Adrenal gland (tissue), 12 donors: ENCODE results near the gene EPHA10. TPM values are rescaled to one million over a fixed set of nuclear protein-coding genes. Genes with fewer than 3 reads are reported as not detected.
A peak's percentile ranks its signal among the peaks of the same experiment; 100 is the strongest.

ENCODE experiments used
- DNase-seq, 7 donors: peaks; one replicate each; pipeline ENCODE4 v3.0.0-alpha.2; 2019 to 2020
- H3K27ac ChIP-seq, 5 donors: fragments of 200-600 bp; sonication (generic) in 4 of 5; 1 replicate in 3 of 5; 2 replicates in 2 of 5; pipeline versions ENCODE4 v1.5.1 to v1.8.0; 2016 to 2020; ENCODE audit warnings: mild to moderate bottlenecking in 1 of 5
- H3K27me3 ChIP-seq: fragments of 200-600 bp; 2 replicates; pipeline ENCODE4 v1.8.0; 2021
- H3K36me3 ChIP-seq, 2 donors: fragments of 200-600 bp; replicated peaks in 1 of 2; 1 replicate in 1 of 2; 2 replicates in 1 of 2; pipeline versions ENCODE4 v1.5.1 to v1.8.0; 2018 to 2022
- H3K4me1 ChIP-seq, 2 donors: fragments of 200-600 bp; replicated peaks in 1 of 2; 1 replicate in 1 of 2; 2 replicates in 1 of 2; pipeline versions ENCODE4 v1.5.1 to v1.8.0; 2018 to 2021
- H3K4me3 ChIP-seq, 4 donors: fragments of 200-600 bp; sonication (generic) in 3 of 4; one replicate each; pipeline ENCODE4 v1.5.1; 2016 to 2018
- H3K9me3 ChIP-seq, 3 donors: fragments of 200-600 bp; sonication (generic) in 1 of 3; replicated peaks in 1 of 3; 1 replicate in 2 of 3; 2 replicates in 1 of 3; pipeline versions ENCODE4 v1.5.1 to v1.8.0; 2016 to 2021
- CTCF ChIP-seq, 6 experiments: fragments of 450-650 bp in 4 of 6; fragments of 200-600 bp in 2 of 6; sonication (generic) in 1 of 6; IDR thresholded peaks; 1 replicate in 5 of 6; 2 replicates in 1 of 6; pipeline versions ENCODE4 v1.5.1 to v1.8.0; 2016 to 2021; ENCODE audit warnings: antibody characterized with exemption in 6 of 6, mild to moderate bottlenecking in 2 of 6, moderate library complexity in 1 of 6
- POLR2A ChIP-seq, 2 donors: fragments of 450-650 bp; IDR thresholded peaks; one replicate each; pipeline ENCODE4 v1.6.1; 2017; ENCODE audit warnings: antibody characterized with exemption in 2 of 2, mild to moderate bottlenecking in 2 of 2, moderate library complexity in 1 of 2
- WGBS, 4 donors: extraction: QIAGEN DNeasy Blood & Tissue Kit in 2 of 4; methylation state at CpG; one replicate each; pipeline versions ENCODE4 v1.1.5 to v1.1.7; 2013 to 2017; 5-methylcytosine and 5-hydroxymethylcytosine counted together
- intact Hi-C, 2 donors: fragments of 100-400 bp; cut with DNase I; formaldehyde crosslinking; loops; one replicate each; pipeline versions ENCODE4 v1.14.1 to v1.15.0; 2022 to 2023
- polyA plus RNA-seq, 3 donors: library from polyadenylated mRNA; stranded (reverse); fragments of 200-250 nt in 2 of 3; fragments of 350-450 nt in 1 of 3; fragmentation: Illumina TruSeq in 1 of 3; extraction: RNeasy Lipid Tissue Mini Kit (QIAGEN cat#74804) in 1 of 3; gene quantifications; one replicate each; pipeline ENCODE4 v1.2.3, GENCODE V29; 2013 to 2014
- total RNA-seq, 9 donors: library from RNA; depleted of rRNA in 4 of 9; stranded (reverse); fragments of >200 nt in 4 of 9; fragments of 120-200 nt in 1 of 9; fragmentation: NEBNext Ultra II Directional in 1 of 9; extraction: Animal tissue kit (Norgen Biotek cat#: 25700) in 1 of 9; gene quantifications; one replicate each; pipeline versions ENCODE4 v1.1.0 to v1.2.4, GENCODE V29; 2013 to 2023
- donor health status: healthy with polysubstance abuse.
- donor health status: Bipolar disorder and iron deficiency.
- donor health status: DM: yes; HTN: yes; CAD: no.
- donor health status: DM: no; HTN: no; CAD: no.
- donor health status: DM: no; HTN: no; CAD: no.
- donor health status: DM: yes; HTN: yes; CAD: no.

EPHA10 gene
- total and polyA plus RNA-seq, 12 donors: 0.06 to 3.9 (median 0.48) TPM

DNA sequence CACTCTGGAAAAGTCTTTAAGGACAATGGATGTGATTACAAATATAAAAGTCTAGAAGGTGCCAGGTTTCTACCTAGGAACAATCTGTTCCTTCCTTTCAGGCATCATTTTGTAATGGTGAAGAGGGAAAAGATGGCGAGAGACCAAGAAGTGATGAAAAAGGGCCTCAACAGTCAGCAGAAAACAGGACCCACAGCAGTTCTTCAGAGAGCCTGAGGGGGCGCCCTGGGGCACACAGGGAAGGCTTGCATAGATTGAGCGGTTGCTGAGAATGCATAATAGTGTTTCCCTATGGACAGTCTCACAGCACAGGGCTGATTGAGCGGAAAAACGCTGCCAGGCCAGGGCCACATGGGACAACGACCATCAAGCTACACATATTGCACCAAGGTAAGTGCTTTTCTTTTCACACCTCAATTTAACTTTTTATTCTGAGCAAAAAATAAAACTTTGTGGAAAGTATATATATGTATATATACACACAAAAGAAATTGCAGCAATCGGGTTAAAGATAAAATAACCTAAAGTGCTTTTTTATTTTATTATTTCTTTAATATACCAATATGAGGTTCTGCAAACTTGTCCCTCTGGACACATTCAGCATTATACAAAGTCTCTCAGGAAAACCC lies 46.2 kb upstream of the EPHA10 start:
- H3K27ac ChIP-seq: peak overlapping the region in 2 of 5 donors; percentile 1 to 32
- H3K27me3 ChIP-seq: no peaks in the 10 kb centered on the region
- H3K4me3 ChIP-seq: no peak overlapping the region
- WGBS, 4 donors: 32 to 51% (median 36%) methylated on average over 7 of the region's 7 CpGs
- peak; percentile 53 to 88 (median 70) for DNase-seq
- H3K9me3 ChIP-seq: no peaks in the 10 kb centered on the region
- H3K4me1 ChIP-seq: peaks cover 17 to 33% of the 10 kb centered on the region in 2 donors
- peaks cover 0 to 19% of the 10 kb centered on the region in 2 donors for H3K36me3 ChIP-seq
- intact Hi-C loops: loop anchor here in 1 of 2 donors (5.0 kb wide), 1 partner anchor 46 kb away; the partner anchor contains the start of gene MTF1
- TF ChIP-seq POLR2A (IDR thresholded peaks at IDR 0.05) (no peak), CTCF (IDR thresholded peaks at IDR 0.05) (peak; percentile 48 to 78 (median 75))

- H3K4me3 ChIP-seq: no peak overlapping the region
- intact Hi-C loops: loop anchor here (5.0 to 10.0 kb wide), 2 partner anchors 47 to 55 kb away; partner anchors contain the start of gene MTF1 (in 1 of the 2)
- H3K27ac ChIP-seq: peak overlapping the region in 2 of 5 donors; percentile 32 to 90
- TF ChIP-seq CTCF (IDR thresholded peaks at IDR 0.05) (no peak), POLR2A (IDR thresholded peaks at IDR 0.05) (no peak)
- H3K4me1 ChIP-seq: peaks cover 17 to 39% of the 10 kb centered on the region in 2 donors
- WGBS, 4 donors: 28 to 32% (median 31%) methylated on average over 2 of the region's 2 CpGs
- DNase-seq: peak in 1 of 7 donors; percentile 30
- no peaks in the 10 kb centered on the region for H3K9me3 ChIP-seq
- H3K36me3 ChIP-seq: peaks cover 0 to 25% of the 10 kb centered on the region in 2 donors
- no peaks in the 10 kb centered on the region for H3K27me3 ChIP-seq
These were observed 45.0 kb upstream of the EPHA10 start for GRCh38 chr1:37809942-37810341.

DNA sequence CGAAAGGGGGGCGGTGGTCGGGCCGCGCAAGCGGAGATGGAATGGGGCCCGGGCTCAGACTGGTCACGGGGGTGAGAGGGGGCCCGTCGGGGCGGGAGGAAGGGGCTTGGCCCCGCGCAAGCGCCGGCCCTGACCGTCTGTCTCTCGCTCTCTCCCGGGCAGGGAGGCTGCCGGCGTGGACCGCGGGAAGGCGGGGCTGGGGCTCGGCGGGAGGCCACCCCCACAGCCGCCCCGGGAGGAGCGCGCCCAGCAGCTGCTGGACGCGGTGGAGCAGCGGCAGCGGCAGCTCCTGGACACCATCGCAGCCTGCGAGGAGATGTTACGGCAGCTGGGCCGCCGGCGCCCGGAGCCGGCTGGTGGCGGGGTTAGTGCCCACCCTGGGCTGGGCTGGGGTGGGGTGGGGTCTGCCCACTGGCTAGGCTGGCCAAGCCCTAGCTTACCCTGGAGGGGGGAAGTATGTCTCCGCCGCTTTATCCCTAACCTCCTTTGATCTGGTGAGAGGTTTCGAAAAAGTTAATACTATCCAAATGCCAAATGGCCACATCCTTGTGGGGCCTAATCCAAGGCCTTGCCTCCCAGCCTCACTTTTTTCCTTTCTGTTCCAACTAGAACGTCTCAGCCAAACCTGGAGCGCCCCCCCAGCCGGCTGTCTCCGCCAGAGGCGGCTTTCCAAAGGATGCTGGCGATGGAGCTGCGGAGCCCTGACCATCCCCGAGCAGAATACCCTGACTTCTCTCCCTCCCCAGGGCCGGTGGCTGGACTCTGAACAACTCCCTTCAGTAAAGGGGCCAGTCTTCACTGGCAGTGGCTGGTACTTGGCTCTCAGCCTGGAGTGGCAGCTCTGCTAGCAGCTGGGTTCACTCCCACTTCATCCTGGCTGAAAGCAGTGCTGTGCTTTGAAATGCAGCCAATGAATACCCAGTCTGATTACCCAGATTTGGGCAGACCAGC lies 43.7 kb upstream of the EPHA10 start:
- Histone ChIP-seq H3K27me3 (no peaks in the 10 kb centered on the region), H3K4me3 (peak overlapping the region in 3 of 4 donors; percentile 74 to 95 (median 84)), H3K27ac (peak overlapping the region; percentile 75 to 98 (median 93)), H3K9me3 (no peaks in the 10 kb centered on the region), H3K4me1 (peaks cover 17 to 39% of the 10 kb centered on the region in 2 donors), H3K36me3 (peaks cover 0 to 32% of the 10 kb centered on the region in 2 donors)
- intact Hi-C loops: loop anchor here in 1 of 2 donors (10.0 kb wide), 1 partner anchor 56 kb away; no protein-coding TSS in a partner anchor
- no peak for TF ChIP-seq CTCF (IDR thresholded peaks at IDR 0.05)
- TF ChIP-seq POLR2A (IDR thresholded peaks at IDR 0.05): peak; percentile 29 to 68
- DNase-seq: peak; percentile 62 to 88 (median 81)
- WGBS, 4 donors: 0 to 4% (median 2%) methylated on average over 1 to 54 of the region's 54 CpGs
